ENCODE data around the gene UQCRHL.

UQCRHL gene

GRCh38 chr1:15843826-15844572 lies 36.5 kb upstream of the UQCRHL start:
- Histone ChIP-seq H3K4me3 (replicated peaks; ENCODE audit: insufficient read depth, low read length) (no peak overlapping the region), H3K27ac (replicated peaks) (no peak overlapping the region), H3K27me3 (ENCODE audit: insufficient read depth, poor library complexity, severe bottlenecking) (no peaks in the 10 kb centered on the region)
- no peak for DNase-seq (ENCODE audit: low read depth in 1 of 2, low spot score in 1 of 2)
- TF ChIP-seq SPI1 (IDR thresholded peaks at IDR 0.05; ENCODE audit: borderline replicate concordance, low read depth), result no peak
- TF ChIP-seq GABPA (IDR thresholded peaks at IDR 0.05; ENCODE audit: low read depth), result no peak
- TF ChIP-seq, protein P1, sequence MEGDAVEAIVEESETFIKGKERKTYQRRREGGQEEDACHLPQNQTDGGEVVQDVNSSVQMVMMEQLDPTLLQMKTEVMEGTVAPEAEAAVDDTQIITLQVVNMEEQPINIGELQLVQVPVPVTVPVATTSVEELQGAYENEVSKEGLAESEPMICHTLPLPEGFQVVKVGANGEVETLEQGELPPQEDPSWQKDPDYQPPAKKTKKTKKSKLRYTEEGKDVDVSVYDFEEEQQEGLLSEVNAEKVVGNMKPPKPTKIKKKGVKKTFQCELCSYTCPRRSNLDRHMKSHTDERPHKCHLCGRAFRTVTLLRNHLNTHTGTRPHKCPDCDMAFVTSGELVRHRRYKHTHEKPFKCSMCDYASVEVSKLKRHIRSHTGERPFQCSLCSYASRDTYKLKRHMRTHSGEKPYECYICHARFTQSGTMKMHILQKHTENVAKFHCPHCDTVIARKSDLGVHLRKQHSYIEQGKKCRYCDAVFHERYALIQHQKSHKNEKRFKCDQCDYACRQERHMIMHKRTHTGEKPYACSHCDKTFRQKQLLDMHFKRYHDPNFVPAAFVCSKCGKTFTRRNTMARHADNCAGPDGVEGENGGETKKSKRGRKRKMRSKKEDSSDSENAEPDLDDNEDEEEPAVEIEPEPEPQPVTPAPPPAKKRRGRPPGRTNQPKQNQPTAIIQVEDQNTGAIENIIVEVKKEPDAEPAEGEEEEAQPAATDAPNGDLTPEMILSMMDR (IDR thresholded peaks at IDR 0.05; ENCODE audit: insufficient read depth, low read length), result no peak
- TF ChIP-seq, protein P2, sequence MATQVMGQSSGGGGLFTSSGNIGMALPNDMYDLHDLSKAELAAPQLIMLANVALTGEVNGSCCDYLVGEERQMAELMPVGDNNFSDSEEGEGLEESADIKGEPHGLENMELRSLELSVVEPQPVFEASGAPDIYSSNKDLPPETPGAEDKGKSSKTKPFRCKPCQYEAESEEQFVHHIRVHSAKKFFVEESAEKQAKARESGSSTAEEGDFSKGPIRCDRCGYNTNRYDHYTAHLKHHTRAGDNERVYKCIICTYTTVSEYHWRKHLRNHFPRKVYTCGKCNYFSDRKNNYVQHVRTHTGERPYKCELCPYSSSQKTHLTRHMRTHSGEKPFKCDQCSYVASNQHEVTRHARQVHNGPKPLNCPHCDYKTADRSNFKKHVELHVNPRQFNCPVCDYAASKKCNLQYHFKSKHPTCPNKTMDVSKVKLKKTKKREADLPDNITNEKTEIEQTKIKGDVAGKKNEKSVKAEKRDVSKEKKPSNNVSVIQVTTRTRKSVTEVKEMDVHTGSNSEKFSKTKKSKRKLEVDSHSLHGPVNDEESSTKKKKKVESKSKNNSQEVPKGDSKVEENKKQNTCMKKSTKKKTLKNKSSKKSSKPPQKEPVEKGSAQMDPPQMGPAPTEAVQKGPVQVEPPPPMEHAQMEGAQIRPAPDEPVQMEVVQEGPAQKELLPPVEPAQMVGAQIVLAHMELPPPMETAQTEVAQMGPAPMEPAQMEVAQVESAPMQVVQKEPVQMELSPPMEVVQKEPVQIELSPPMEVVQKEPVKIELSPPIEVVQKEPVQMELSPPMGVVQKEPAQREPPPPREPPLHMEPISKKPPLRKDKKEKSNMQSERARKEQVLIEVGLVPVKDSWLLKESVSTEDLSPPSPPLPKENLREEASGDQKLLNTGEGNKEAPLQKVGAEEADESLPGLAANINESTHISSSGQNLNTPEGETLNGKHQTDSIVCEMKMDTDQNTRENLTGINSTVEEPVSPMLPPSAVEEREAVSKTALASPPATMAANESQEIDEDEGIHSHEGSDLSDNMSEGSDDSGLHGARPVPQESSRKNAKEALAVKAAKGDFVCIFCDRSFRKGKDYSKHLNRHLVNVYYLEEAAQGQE (IDR thresholded peaks at IDR 0.05; ENCODE audit: insufficient replicate concordance, low read depth), result no peak
- TF ChIP-seq POLR2AphosphoS5 (IDR thresholded peaks at IDR 0.05; ENCODE audit: low read depth), result no peak

- TF ChIP-seq, protein P1 (IDR thresholded peaks at IDR 0.05; ENCODE audit: insufficient read depth, low read length), result no peak
- no peak for TF ChIP-seq SPI1 (IDR thresholded peaks at IDR 0.05; ENCODE audit: borderline replicate concordance, low read depth)
- TF ChIP-seq GABPA (IDR thresholded peaks at IDR 0.05; ENCODE audit: low read depth), result no peak
- TF ChIP-seq, protein P2 (IDR thresholded peaks at IDR 0.05; ENCODE audit: insufficient replicate concordance, low read depth), result no peak
- no peak for TF ChIP-seq POLR2AphosphoS5 (IDR thresholded peaks at IDR 0.05; ENCODE audit: low read depth)
- H3K27ac ChIP-seq (replicated peaks), result no peak overlapping the region
- H3K27me3 ChIP-seq (ENCODE audit: insufficient read depth, poor library complexity, severe bottlenecking), result no peaks in the 10 kb centered on the region
These were observed 31.3 kb upstream of the UQCRHL start for GRCh38 chr1:15838721-15839120.

GRCh38 chr1:15837931-15838330 lies 30.5 kb upstream of the UQCRHL start:
- DNase-seq (ENCODE audit: low read depth in 1 of 2, low spot score in 1 of 2), result no peak
- Histone ChIP-seq H3K4me3 (replicated peaks; ENCODE audit: insufficient read depth, low read length) (no peak overlapping the region), H3K27me3 (ENCODE audit: insufficient read depth, poor library complexity, severe bottlenecking) (no peaks in the 10 kb centered on the region), H3K27ac (replicated peaks) (no peak overlapping the region)
- TF ChIP-seq, protein P2 (IDR thresholded peaks at IDR 0.05; ENCODE audit: insufficient replicate concordance, low read depth), result no peak

More at GRCh38 chr1:15838721-15839120, 31.3 kb upstream of the UQCRHL start:
- no peak for DNase-seq (ENCODE audit: low read depth in 1 of 2, low spot score in 1 of 2)
- no peak overlapping the region for H3K4me3 ChIP-seq (replicated peaks; ENCODE audit: insufficient read depth, low read length)

Data from HL-60 (cell line).